H9 (cell line): Measurements from ENCODE around the gene CDH3. TPM values are rescaled to one million over a fixed set of nuclear protein-coding genes. Genes with fewer than 3 reads are reported as not detected.

ENCODE experiments used
- DNase-seq: peaks from one replicate; pipeline ENCODE4 v3.0.0-alpha.2; 2017
- H2AFZ ChIP-seq: one replicate; pipeline ENCODE4 v1.6.1; 2013; ENCODE audit warnings: mild to moderate bottlenecking, low read length, control low read depth, moderate library complexity
- H2AK5ac ChIP-seq: 2 replicates; pipeline ENCODE4 v1.6.1; 2013; ENCODE audit warnings: low read length, control low read depth, mixed read lengths; ENCODE audit not compliant: insufficient read length
- H2BK120ac ChIP-seq: one replicate; pipeline ENCODE4 v1.6.1; 2013; ENCODE audit warnings: low read depth, mild to moderate bottlenecking, low read length, control low read depth, inconsistent platforms; ENCODE audit not compliant: poor library complexity, severe bottlenecking
- H2BK12ac ChIP-seq: 2 replicates; pipeline ENCODE4 v1.6.1; 2013; ENCODE audit warnings: low read length, control low read depth, mixed read lengths, low read depth; ENCODE audit not compliant: insufficient read length
- H2BK15ac ChIP-seq: 2 replicates; pipeline ENCODE4 v1.6.1; 2013; ENCODE audit warnings: low read depth, low read length, control low read depth
- H2BK20ac ChIP-seq: one replicate; pipeline ENCODE4 v1.6.1; 2013; ENCODE audit warnings: low read depth, mild to moderate bottlenecking, low read length, control low read depth, inconsistent platforms; ENCODE audit not compliant: poor library complexity, severe bottlenecking
- H2BK5ac ChIP-seq: 2 replicates; pipeline ENCODE4 v1.6.1; 2013; ENCODE audit warnings: low read length, control low read depth, mixed read lengths; ENCODE audit not compliant: insufficient read length
- H3K14ac ChIP-seq: 2 replicates; pipeline ENCODE4 v1.6.1; 2013; ENCODE audit warnings: low read length, control low read depth; ENCODE audit not compliant: insufficient read depth
- H3K18ac ChIP-seq: 2 replicates; pipeline ENCODE4 v1.6.1; 2013; ENCODE audit warnings: low read depth, mild to moderate bottlenecking, mixed read lengths, low read length, control low read depth; ENCODE audit not compliant: insufficient read length
- H3K23ac ChIP-seq: 2 replicates; pipeline ENCODE4 v1.6.1; 2013; ENCODE audit warnings: low read length, control low read depth, mixed read lengths, low read depth; ENCODE audit not compliant: insufficient read length
- H3K23me2 ChIP-seq: 2 replicates; pipeline ENCODE4 v1.6.1; 2013; ENCODE audit warnings: low read depth, mild to moderate bottlenecking, mixed read lengths, low read length, control low read depth; ENCODE audit not compliant: insufficient read length, poor library complexity, severe bottlenecking
- H3K27ac ChIP-seq: 2 replicates; pipeline ENCODE4 v1.5.1; 2013; ENCODE audit warnings: low read length, control low read depth, mixed read lengths, low read depth; ENCODE audit not compliant: insufficient read length
- H3K27me3 ChIP-seq: 2 replicates; pipeline ENCODE4 v1.6.1; 2013; ENCODE audit warnings: low read length, control low read depth, inconsistent platforms; ENCODE audit not compliant: insufficient read depth
- H3K4ac ChIP-seq: 2 replicates; pipeline ENCODE4 v1.6.1; 2013; ENCODE audit warnings: low read depth, mild to moderate bottlenecking, control low read depth, inconsistent platforms, low read length, moderate library complexity
- H3K4me1 ChIP-seq: 2 replicates; pipeline ENCODE4 v1.6.1; 2013; ENCODE audit warnings: low read length, control low read depth, inconsistent platforms; ENCODE audit not compliant: insufficient read depth
- H3K4me2 ChIP-seq: 2 replicates; pipeline ENCODE4 v1.6.1; 2013; ENCODE audit warnings: low read length, control low read depth, mixed read lengths; ENCODE audit not compliant: insufficient read length, insufficient read depth
- H3K56ac ChIP-seq: 2 replicates; pipeline ENCODE4 v1.6.1; 2013; ENCODE audit warnings: low read depth, mild to moderate bottlenecking, mixed read lengths, low read length, control low read depth; ENCODE audit not compliant: insufficient read length
- H3K79me1 ChIP-seq: 2 replicates; pipeline ENCODE4 v1.6.1; 2013; ENCODE audit warnings: low read depth, mild to moderate bottlenecking, moderate library complexity, low read length, control low read depth, inconsistent platforms; ENCODE audit not compliant: insufficient read depth, poor library complexity, severe bottlenecking
- H3K79me2 ChIP-seq: 2 replicates; pipeline ENCODE4 v1.6.1; 2013; ENCODE audit warnings: low read length, control low read depth, inconsistent platforms; ENCODE audit not compliant: insufficient read depth
- H3K9ac ChIP-seq: 2 replicates; pipeline ENCODE4 v1.6.1; 2013; ENCODE audit warnings: low read length, control low read depth, mixed read lengths; ENCODE audit not compliant: insufficient read length; ENCODE audit errors: extremely low read depth
- H3K9me3 ChIP-seq: one replicate; pipeline ENCODE4 v1.6.1; 2013; ENCODE audit warnings: low read depth, low read length, inconsistent platforms; ENCODE audit not compliant: control insufficient read depth
- H3T11ph ChIP-seq: one replicate; pipeline ENCODE4 v1.6.1; 2013; ENCODE audit warnings: mild to moderate bottlenecking, low read length, control low read depth, inconsistent platforms
- H4K20me1 ChIP-seq: one replicate; pipeline ENCODE4 v1.6.1; 2013; ENCODE audit not compliant: control insufficient read depth, insufficient read length, insufficient read depth
- H4K5ac ChIP-seq: 2 replicates; pipeline ENCODE4 v1.6.1; 2013; ENCODE audit warnings: low read depth, mild to moderate bottlenecking, mixed read lengths, low read length, control low read depth; ENCODE audit not compliant: insufficient read length
- H4K8ac ChIP-seq: replicated peaks from 2 replicates; pipeline ENCODE4 v1.6.1; 2013; ENCODE audit warnings: low read length, control low read depth, mixed read lengths, low read depth; ENCODE audit not compliant: insufficient read length
- H4K91ac ChIP-seq: 2 replicates; pipeline ENCODE4 v1.6.1; 2013; ENCODE audit warnings: low read depth, mild to moderate bottlenecking, moderate library complexity, mixed read lengths, low read length, control low read depth; ENCODE audit not compliant: insufficient read length
- H3K27ac Mint-ChIP-seq, 3 experiments: 2 replicates in 2 of 3; 3 replicates in 1 of 3; pipeline ENCODE4 v1.8.0; 2020 to 2021; ENCODE audit warnings: mixed read lengths in 3 of 3, mild to moderate bottlenecking in 1 of 3, moderate library complexity in 1 of 3
- H3K27me3 Mint-ChIP-seq: 2 replicates; pipeline ENCODE4 v1.8.0; 2021; ENCODE audit warnings: low read depth, mild to moderate bottlenecking, moderate library complexity, mixed read lengths
- H3K36me3 Mint-ChIP-seq, 3 experiments: 2 replicates in 2 of 3; 3 replicates in 1 of 3; pipeline ENCODE4 v1.8.0; 2020 to 2021; ENCODE audit warnings: low read depth in 3 of 3, mixed read lengths in 3 of 3; ENCODE audit not compliant: insufficient read depth in 1 of 3
- H3K4me1 Mint-ChIP-seq, 2 experiments: 2 replicates each; pipeline ENCODE4 v1.8.0; 2020; ENCODE audit warnings: mixed read lengths in 2 of 2
- H3K4me3 Mint-ChIP-seq, 2 experiments: 2 replicates in 1 of 2; 3 replicates in 1 of 2; pipeline ENCODE4 v1.8.0; 2020 to 2021; ENCODE audit warnings: mild to moderate bottlenecking in 2 of 2, mixed read lengths in 2 of 2, moderate library complexity in 1 of 2
- H3K9me3 Mint-ChIP-seq, 2 experiments: 2 replicates in 1 of 2; 3 replicates in 1 of 2; pipeline ENCODE4 v1.8.0; 2020; ENCODE audit warnings: mild to moderate bottlenecking in 2 of 2, mixed read lengths in 2 of 2, moderate library complexity in 1 of 2
- WGBS: extraction: QIAGEN DNeasy Blood & Tissue Kit; methylation state at CpG from one replicate; pipeline ENCODE4 v1.1.7; 2013; ENCODE audit warnings: missing lambda C conversion rate, low lambda C conversion rate, mixed read lengths; ENCODE audit not compliant: insufficient read length; ENCODE audit errors: extremely low coverage; 5-methylcytosine and 5-hydroxymethylcytosine counted together
- total RNA-seq: library from RNA; stranded (reverse); gene quantifications from 2 replicates; pipeline ENCODE4 v1.2.1, GENCODE V29; 2021
- TF ChIP-seq, protein P1 (sequence below): fragments of 200-600 bp; sonication (generic); conservative IDR thresholded peaks from 3 replicates; pipeline ENCODE4 v1.8.0; 2021; ENCODE audit warnings: antibody characterized with exemption, mild to moderate bottlenecking

CDH3 gene
- total RNA-seq, 1 experiment from 2014 or later = 97.2 TPM

DNA sequence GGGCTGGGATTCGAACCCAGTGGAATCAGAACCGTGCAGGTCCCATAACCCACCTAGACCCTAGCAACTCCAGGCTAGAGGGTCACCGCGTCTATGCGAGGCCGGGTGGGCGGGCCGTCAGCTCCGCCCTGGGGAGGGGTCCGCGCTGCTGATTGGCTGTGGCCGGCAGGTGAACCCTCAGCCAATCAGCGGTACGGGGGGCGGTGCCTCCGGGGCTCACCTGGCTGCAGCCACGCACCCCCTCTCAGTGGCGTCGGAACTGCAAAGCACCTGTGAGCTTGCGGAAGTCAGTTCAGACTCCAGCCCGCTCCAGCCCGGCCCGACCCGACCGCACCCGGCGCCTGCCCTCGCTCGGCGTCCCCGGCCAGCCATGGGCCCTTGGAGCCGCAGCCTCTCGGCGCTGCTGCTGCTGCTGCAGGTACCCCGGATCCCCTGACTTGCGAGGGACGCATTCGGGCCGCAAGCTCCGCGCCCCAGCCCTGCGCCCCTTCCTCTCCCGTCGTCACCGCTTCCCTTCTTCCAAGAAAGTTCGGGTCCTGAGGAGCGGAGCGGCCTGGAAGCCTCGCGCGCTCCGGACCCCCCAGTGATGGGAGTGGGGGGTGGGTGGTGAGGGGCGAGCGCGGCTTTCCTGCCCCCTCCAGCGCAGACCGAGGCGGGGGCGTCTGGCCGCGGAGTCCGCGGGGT, 92.1 kb downstream of the CDH3 start, which contains the start of gene CDH1:
CDH1 (plus strand) TSS at position 247 of the 684 bp plus-strand sequence; CDS start at position 371, 124 bp downstream.
- peaks cover 48 to 58% of the 10 kb centered on the region in 2 experiments for H3K4me1 Mint-ChIP-seq
- peak; percentile 98 for DNase-seq
- H3K27ac ChIP-seq = no peak within 1 kb of the TSS
- peak within 1 kb of the TSS; percentile 46 for H3K18ac ChIP-seq
- H3K56ac ChIP-seq = no peak within 1 kb of the TSS
- H3K27ac Mint-ChIP-seq = peak within 1 kb of the TSS; percentile 63 to 98 (median 93); a peak in 6 of 7 replicates
- H3K9me3 Mint-ChIP-seq = no peaks in the 10 kb centered on the region; a peak in 1 of 5 replicates
- H3K9ac ChIP-seq = peak within 1 kb of the TSS; percentile 67
- no peak within 1 kb of the TSS for H4K8ac ChIP-seq
- H2AFZ ChIP-seq = no peak within 1 kb of the TSS
- peak within 1 kb of the TSS; percentile 96 to 99 for H3K4me3 Mint-ChIP-seq
- no CpG with 5 or more reads among the region's 63 CpGs for WGBS
- no peak within 1 kb of the TSS for H3K4ac ChIP-seq
- H2BK20ac ChIP-seq = no peak within 1 kb of the TSS
- no peaks in the 10 kb centered on the region for H4K20me1 ChIP-seq
- H3K4me2 ChIP-seq = peak within 1 kb of the TSS; percentile 73
- H3K27me3 Mint-ChIP-seq = peaks cover 2% of the 10 kb centered on the region; the same call in 1 of the 2 replicates
- H2BK12ac ChIP-seq = no peak within 1 kb of the TSS
- TF ChIP-seq, protein P1, sequence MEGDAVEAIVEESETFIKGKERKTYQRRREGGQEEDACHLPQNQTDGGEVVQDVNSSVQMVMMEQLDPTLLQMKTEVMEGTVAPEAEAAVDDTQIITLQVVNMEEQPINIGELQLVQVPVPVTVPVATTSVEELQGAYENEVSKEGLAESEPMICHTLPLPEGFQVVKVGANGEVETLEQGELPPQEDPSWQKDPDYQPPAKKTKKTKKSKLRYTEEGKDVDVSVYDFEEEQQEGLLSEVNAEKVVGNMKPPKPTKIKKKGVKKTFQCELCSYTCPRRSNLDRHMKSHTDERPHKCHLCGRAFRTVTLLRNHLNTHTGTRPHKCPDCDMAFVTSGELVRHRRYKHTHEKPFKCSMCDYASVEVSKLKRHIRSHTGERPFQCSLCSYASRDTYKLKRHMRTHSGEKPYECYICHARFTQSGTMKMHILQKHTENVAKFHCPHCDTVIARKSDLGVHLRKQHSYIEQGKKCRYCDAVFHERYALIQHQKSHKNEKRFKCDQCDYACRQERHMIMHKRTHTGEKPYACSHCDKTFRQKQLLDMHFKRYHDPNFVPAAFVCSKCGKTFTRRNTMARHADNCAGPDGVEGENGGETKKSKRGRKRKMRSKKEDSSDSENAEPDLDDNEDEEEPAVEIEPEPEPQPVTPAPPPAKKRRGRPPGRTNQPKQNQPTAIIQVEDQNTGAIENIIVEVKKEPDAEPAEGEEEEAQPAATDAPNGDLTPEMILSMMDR = no peak
- H3K4me1 ChIP-seq = peaks cover 14% of the 10 kb centered on the region; the same call in 1 of the 2 replicates
- H3K27me3 ChIP-seq = no peaks in the 10 kb centered on the region
- peaks cover 3% of the 10 kb centered on the region; the same call in 1 of the 2 replicates for H3K79me2 ChIP-seq
- peaks cover 10 to 22% (median 18%) of the 10 kb centered on the region in 3 experiments for H3K36me3 Mint-ChIP-seq
- H2BK120ac ChIP-seq = no peak within 1 kb of the TSS
- H2BK5ac ChIP-seq = no peak within 1 kb of the TSS
- H3K79me1 ChIP-seq = no peaks in the 10 kb centered on the region
- H3K14ac ChIP-seq = peak within 1 kb of the TSS; percentile 72
- no peak within 1 kb of the TSS for H3T11ph ChIP-seq
- H2BK15ac ChIP-seq = no peak within 1 kb of the TSS; the same call in 1 of the 2 replicates
- H2AK5ac ChIP-seq = no peak within 1 kb of the TSS
- H4K5ac ChIP-seq = no peak within 1 kb of the TSS
- no peak within 1 kb of the TSS for H3K23ac ChIP-seq
- peaks cover 12% of the 10 kb centered on the region for H3K23me2 ChIP-seq
- H3K9me3 ChIP-seq = no peaks in the 10 kb centered on the region
- no peak within 1 kb of the TSS for H4K91ac ChIP-seq
